Right lobe of liver (tissue), 4 donors: ENCODE results near the gene DIP2C.

Experiments used
- CTCF ChIP-seq, 4 donors: fragments of 200-600 bp in 3 of 4; fragments of 450-650 bp in 1 of 4; IDR thresholded peaks; one replicate each; pipeline versions ENCODE4 v1.5.1 to v1.8.0; 2016 to 2022; ENCODE audit warnings: antibody characterized with exemption in 4 of 4, mild to moderate bottlenecking in 2 of 4
- POLR2A ChIP-seq: fragments of 450-650 bp; IDR thresholded peaks from one replicate; pipeline ENCODE4 v1.6.1; 2017; ENCODE audit warnings: antibody characterized with exemption, mild to moderate bottlenecking
- donor health status: DM: no; HTN: no; CAD: no.
- donor health status: DM: no; HTN: no; CAD: no.
- donor health status: DM: no; HTN: yes; CAD: no.

- TF ChIP-seq CTCF (IDR thresholded peaks at IDR 0.05), result no peak
- TF ChIP-seq POLR2A, result no peak
These were observed 297.4 kb downstream of the DIP2C start for GRCh38 chr10:391847-392704.
